HEK293T (cell line): ENCODE data around the gene CYRIA.

Experiments
- CTCF ChIA-PET: fragments of 350-600 bp; formaldehyde crosslinking; extraction: SDS; loops from one replicate; lab custom pipeline; 2021; ENCODE audit warnings: antibody characterized with exemption, inconsistent platforms; lab: Yijun Ruan, JAX
- POLR2A ChIA-PET: fragments of 350-600 bp; formaldehyde crosslinking; extraction: SDS; loops from one replicate; lab custom pipeline; 2020; ENCODE audit warnings: antibody characterized with exemption, inconsistent platforms; lab: Yijun Ruan, JAX
- DNase-seq: peaks from one replicate; pipeline ENCODE4 v3.0.0; 2012; ENCODE audit warnings: mixed read lengths; ENCODE audit errors: extremely low spot score
- ARNT ChIP-seq: fragments of 450-650 bp; IDR thresholded peaks from 2 replicates; pipeline ENCODE4 v1.6.1; 2017; ENCODE audit warnings: mild to moderate bottlenecking
- BHLHE40 ChIP-seq: fragments of 450-650 bp; IDR thresholded peaks from 2 replicates; pipeline ENCODE4 v1.6.1; 2016; ENCODE audit warnings: mild to moderate bottlenecking, moderate library complexity, borderline replicate concordance
- CTBP1 ChIP-seq: fragments of 450-650 bp; IDR thresholded peaks from 2 replicates; pipeline ENCODE4 v1.6.1; 2016; ENCODE audit warnings: borderline replicate concordance
- ELF4 ChIP-seq: fragments of 450-650 bp; IDR thresholded peaks from 2 replicates; pipeline ENCODE4 v1.6.1; 2017; ENCODE audit warnings: antibody characterized with exemption
- FOXA1 ChIP-seq: fragments of 450-650 bp; IDR thresholded peaks from 2 replicates; pipeline ENCODE4 v1.6.1; 2016; ENCODE audit warnings: mild to moderate bottlenecking
- FOXK2 ChIP-seq: fragments of 450-650 bp; IDR thresholded peaks from 2 replicates; pipeline ENCODE4 v1.6.1; 2016; ENCODE audit warnings: mild to moderate bottlenecking
- FOXM1 ChIP-seq: fragments of 450-650 bp; IDR thresholded peaks from 2 replicates; pipeline ENCODE4 v1.6.1; 2017; ENCODE audit warnings: mild to moderate bottlenecking, borderline replicate concordance
- HDGF ChIP-seq: fragments of 450-650 bp; IDR thresholded peaks from 2 replicates; pipeline ENCODE4 v1.6.1; 2017; ENCODE audit warnings: antibody characterized with exemption, borderline replicate concordance
- L3MBTL2 ChIP-seq: fragments of 450-650 bp; conservative IDR thresholded peaks from 2 replicates; pipeline ENCODE4 v1.6.1; 2016; ENCODE audit warnings: mild to moderate bottlenecking
- LEF1 ChIP-seq: fragments of 450-650 bp; IDR thresholded peaks from 2 replicates; pipeline ENCODE4 v1.6.1; 2017; ENCODE audit warnings: mild to moderate bottlenecking, borderline replicate concordance
- NFRKB ChIP-seq: fragments of 450-650 bp; IDR thresholded peaks from 2 replicates; pipeline ENCODE4 v1.6.1; 2016; ENCODE audit warnings: mild to moderate bottlenecking, moderate library complexity
- SP1 ChIP-seq: fragments of 450-650 bp; IDR thresholded peaks from 2 replicates; pipeline ENCODE4 v1.6.1; 2017
- SUZ12 ChIP-seq: fragments of 450-650 bp; IDR thresholded peaks from 2 replicates; pipeline ENCODE4 v1.6.1; 2016; ENCODE audit warnings: mild to moderate bottlenecking
- TARDBP ChIP-seq: fragments of 450-650 bp; IDR thresholded peaks from 2 replicates; pipeline ENCODE4 v1.6.1; 2016
- ZNF384 ChIP-seq: fragments of 450-650 bp; IDR thresholded peaks from 2 replicates; pipeline ENCODE4 v1.6.1; 2016
- TF ChIP-seq, protein P1 (sequence below): fragments of 450-650 bp; IDR thresholded peaks from 2 replicates; pipeline ENCODE4 v1.6.1; 2016

CYRIA gene

GRCh38 chr2:16626997-16627605 lies 38.5 kb downstream of the CYRIA start:
- POLR2A ChIA-PET, result no interaction called here
- CTCF ChIA-PET, result interaction anchor here (1.0 kb wide), 1 partner anchor 13 kb away, joined by 3 read pairs; no protein-coding TSS in a partner anchor
- DNase-seq, result no peak
- TF ChIP-seq SP1 (no peak), FOXK2 (no peak), LEF1 (no peak), NFRKB (no peak), HDGF (no peak), TARDBP (no peak), ARNT (no peak), ZNF384 (no peak), ELF4 (no peak), SUZ12 (no peak)

- CTCF ChIA-PET, result interaction anchor here (1.0 kb wide), 1 partner anchor 12 kb away, joined by 3 read pairs; no protein-coding TSS in a partner anchor
- POLR2A ChIA-PET, result no interaction called here
- TF ChIP-seq ELF4, result no peak
- no peak for TF ChIP-seq SP1
- TF ChIP-seq FOXK2, result no peak
- TF ChIP-seq CTBP1, result no peak
- TF ChIP-seq LEF1, result no peak
- TF ChIP-seq NFRKB, result no peak
- TF ChIP-seq L3MBTL2, result no peak
- no peak for TF ChIP-seq TARDBP
- TF ChIP-seq, protein P1, sequence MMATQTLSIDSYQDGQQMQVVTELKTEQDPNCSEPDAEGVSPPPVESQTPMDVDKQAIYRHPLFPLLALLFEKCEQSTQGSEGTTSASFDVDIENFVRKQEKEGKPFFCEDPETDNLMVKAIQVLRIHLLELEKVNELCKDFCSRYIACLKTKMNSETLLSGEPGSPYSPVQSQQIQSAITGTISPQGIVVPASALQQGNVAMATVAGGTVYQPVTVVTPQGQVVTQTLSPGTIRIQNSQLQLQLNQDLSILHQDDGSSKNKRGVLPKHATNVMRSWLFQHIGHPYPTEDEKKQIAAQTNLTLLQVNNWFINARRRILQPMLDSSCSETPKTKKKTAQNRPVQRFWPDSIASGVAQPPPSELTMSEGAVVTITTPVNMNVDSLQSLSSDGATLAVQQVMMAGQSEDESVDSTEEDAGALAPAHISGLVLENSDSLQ, result no peak
- no peak for TF ChIP-seq HDGF
- TF ChIP-seq FOXM1, result no peak
- no peak for TF ChIP-seq SUZ12
- TF ChIP-seq ARNT, result no peak
- no peak for TF ChIP-seq FOXA1
- TF ChIP-seq BHLHE40, result no peak
- no peak for TF ChIP-seq ZNF384
- no peak for DNase-seq
These were observed 39.1 kb downstream of the CYRIA start for GRCh38 chr2:16626497-16626896.

GRCh38 chr2:16625759-16626158 lies 39.9 kb downstream of the CYRIA start:
- ChIA-PET CTCF (interaction anchor here (0.6 kb wide), 1 partner anchor 265 kb away, joined by 5 read pairs; no protein-coding TSS in a partner anchor), POLR2A (no interaction called here)
- TF ChIP-seq FOXA1 (no peak), NFRKB (no peak), CTBP1 (no peak), SUZ12 (no peak), TARDBP (no peak), ARNT (no peak), LEF1 (no peak), BHLHE40 (no peak)
- no peak for DNase-seq

DNA sequence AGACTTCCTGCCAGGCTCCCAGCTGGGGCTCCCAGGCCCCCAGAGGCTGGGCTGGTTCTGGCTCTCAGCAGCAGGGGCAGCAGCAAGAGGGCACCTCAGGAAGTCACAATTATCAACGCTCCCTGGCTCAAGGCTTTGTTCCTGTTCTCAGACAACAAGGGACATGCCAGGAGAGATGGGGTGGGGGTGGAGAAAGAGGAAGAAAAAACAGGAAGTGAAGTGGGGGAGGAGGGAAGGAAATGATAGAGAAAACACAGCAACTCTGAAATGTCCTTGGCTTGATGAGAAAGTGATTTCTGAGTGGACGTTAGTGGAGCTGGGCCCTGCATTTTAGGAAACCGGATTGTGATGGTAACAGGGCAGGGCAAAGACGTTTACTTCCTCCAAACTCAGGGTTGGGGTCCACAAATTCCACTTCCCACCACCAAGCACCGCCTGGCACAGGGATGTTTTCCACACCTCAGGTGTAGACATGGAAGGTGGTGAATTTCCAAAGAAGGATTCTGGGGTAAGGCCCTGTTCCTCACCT lies 40.4 kb downstream of the CYRIA start:
- TF ChIP-seq ELF4 (no peak), FOXA1 (no peak), TARDBP (no peak), ZNF384 (no peak), LEF1 (no peak), ARNT (no peak), CTBP1 (no peak), SUZ12 (no peak), L3MBTL2 (no peak), FOXM1 (no peak), NFRKB (no peak), FOXK2 (no peak)
- TF ChIP-seq, protein P1, result no peak
- POLR2A ChIA-PET, result no interaction called here
- DNase-seq, result no peak
- CTCF ChIA-PET, result interaction anchor here (0.6 to 1.0 kb wide), 2 partner anchors 132 to 265 kb away, joined by 3 to 5 read pairs; no protein-coding TSS in a partner anchor

DNA sequence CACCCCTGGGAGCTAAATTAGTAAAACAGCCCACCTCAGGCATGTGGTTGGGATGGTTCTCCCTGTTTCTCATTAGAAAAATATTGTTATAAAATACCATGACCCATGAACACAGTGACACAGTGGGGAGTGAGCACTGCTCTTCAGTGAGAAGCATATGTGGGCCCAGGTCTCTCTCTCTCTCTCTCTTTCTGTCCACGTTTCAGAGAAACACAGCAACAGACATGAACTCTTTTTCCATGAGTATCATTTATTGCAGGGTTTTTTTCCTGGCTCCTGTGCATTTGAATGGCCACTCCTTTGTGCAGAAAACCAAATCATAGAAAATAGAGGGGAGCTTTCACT lies 41.2 kb downstream of the CYRIA start:
- CTCF ChIA-PET, result interaction anchor here (1.0 kb wide), 1 partner anchor 132 kb away, joined by 3 read pairs; no protein-coding TSS in a partner anchor
- no peak for DNase-seq
- TF ChIP-seq SUZ12, result no peak
- no peak for TF ChIP-seq TARDBP
- TF ChIP-seq NFRKB, result no peak
- no peak for TF ChIP-seq HDGF
- TF ChIP-seq FOXM1, result no peak
- no peak for TF ChIP-seq LEF1
- no peak for TF ChIP-seq CTBP1
- TF ChIP-seq FOXA1, result no peak
- TF ChIP-seq FOXK2, result no peak
- TF ChIP-seq SP1, result no peak
- no peak for TF ChIP-seq L3MBTL2
- TF ChIP-seq ELF4, result no peak
- TF ChIP-seq, protein P1, result no peak
- POLR2A ChIA-PET, result no interaction called here
